Activated CD8-positive, alpha-beta T cell treated with anti-CD3 and anti-CD28 coated beads for 36 hours (primary cell): ENCODE measurements around the gene SRRM3. TPM values are rescaled to one million over a fixed set of nuclear protein-coding genes. Genes with fewer than 3 reads are reported as not detected.

Source experiments
- ATAC-seq: fragments of 200-7000 bp; cut with Tn5 transposase; one replicate; pipeline ENCODE4 v1.10.0; 2021; ENCODE audit warnings: mild to moderate bottlenecking, moderate library complexity
- CTCF ChIA-PET: fragments of 350-600 bp; sonication (Branson Sonifier 250); formaldehyde crosslinking; loops from one replicate; lab custom pipeline; 2021; ENCODE audit warnings: antibody characterized with exemption; lab: Charles Lee
- POLR2A ChIA-PET: fragments of 350-600 bp; sonication (Branson Sonifier 250); formaldehyde crosslinking; loops from one replicate; lab custom pipeline; 2021; ENCODE audit warnings: antibody characterized with exemption; lab: Charles Lee
- DNase-seq: peaks from one replicate; pipeline ENCODE4 v3.0.0-alpha.2; 2020
- H3K27ac Mint-ChIP-seq: one replicate; pipeline ENCODE4 v1.8.0; 2021; ENCODE audit warnings: mild to moderate bottlenecking, mixed read lengths
- H3K27me3 Mint-ChIP-seq: one replicate; pipeline ENCODE4 v1.8.0; 2021; ENCODE audit warnings: mixed read lengths
- H3K36me3 Mint-ChIP-seq: one replicate; pipeline ENCODE4 v1.8.0; 2021; ENCODE audit warnings: low read depth, mixed read lengths
- H3K4me1 Mint-ChIP-seq: one replicate; pipeline ENCODE4 v1.8.0; 2021; ENCODE audit warnings: low read depth, mixed read lengths
- H3K4me3 Mint-ChIP-seq: one replicate; pipeline ENCODE4 v1.8.0; 2021; ENCODE audit warnings: mild to moderate bottlenecking, moderate library complexity, mixed read lengths
- H3K9me3 Mint-ChIP-seq: one replicate; pipeline ENCODE4 v1.8.0; 2021; ENCODE audit warnings: mixed read lengths
- CTCF ChIP-seq: fragments of 200-600 bp; IDR thresholded peaks from one replicate; pipeline ENCODE4 v1.8.0; 2022; ENCODE audit warnings: antibody characterized with exemption, mild to moderate bottlenecking
- intact Hi-C: fragments of 100-400 bp; cut with micrococcal nuclease; formaldehyde crosslinking; loops from one replicate; pipeline ENCODE4 v1.10.0; 2022
- total RNA-seq, 2 experiments: library from RNA; stranded (reverse); gene quantifications; one replicate each; pipeline ENCODE4 v1.2.3, GENCODE V29; 2021

The SRRM3 gene
- total RNA-seq, 2 experiments from 2014 or later: not detected

- Mint-ChIP-seq H3K27me3 (peaks cover 38% of the 10 kb centered on the region), H3K36me3 (no peaks in the 10 kb centered on the region), H3K4me3 (peak overlapping the region; percentile 35), H3K4me1 (peaks cover 10% of the 10 kb centered on the region), H3K9me3 (no peaks in the 10 kb centered on the region), H3K27ac (no peak overlapping the region)
- ChIA-PET CTCF (interaction anchor here (0.7 to 1.0 kb wide), 2 partner anchors 10 to 33 kb away, joined by 3 to 5 read pairs; no protein-coding TSS in a partner anchor), POLR2A (interaction anchor here (0.8 kb wide), 1 partner anchor 57 kb away, joined by 4 read pairs; no protein-coding TSS in a partner anchor)
- ATAC-seq (peak; percentile 18), DNase-seq (no peak)
- intact Hi-C loops: no loop called here
- TF ChIP-seq CTCF: no peak
Observed at GRCh38 chr7:76281006-76281705, 79.5 kb downstream of the SRRM3 start.

DNA sequence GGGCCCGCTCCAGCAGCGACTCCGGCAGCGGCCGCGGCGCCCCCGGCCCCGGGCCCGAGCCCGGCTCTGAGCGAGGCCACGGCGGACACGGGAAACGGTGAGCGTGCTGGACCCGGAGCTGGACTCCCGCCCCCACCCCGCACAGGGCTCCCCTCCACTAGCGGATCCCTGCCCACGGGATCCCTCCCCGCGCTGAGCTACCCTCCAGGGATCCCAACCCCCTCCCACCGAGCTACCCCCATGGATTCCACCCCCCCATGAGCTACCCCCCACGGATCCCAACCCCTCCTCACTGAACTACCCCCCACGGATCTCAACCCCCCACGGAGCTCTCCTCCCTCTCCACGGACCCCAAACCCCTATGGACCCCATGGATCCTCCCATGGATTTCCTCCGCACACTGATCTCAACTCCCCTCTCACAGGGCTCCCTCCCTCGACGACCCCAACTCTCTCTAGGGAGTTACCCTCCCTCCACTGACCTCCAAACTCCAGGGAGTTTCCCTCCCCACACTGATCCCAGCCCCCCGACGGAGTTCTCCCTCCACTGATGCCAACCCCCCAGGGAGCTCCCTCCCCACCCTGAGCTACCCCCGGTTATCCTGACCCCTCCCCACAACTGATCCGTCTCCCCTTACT is 80.1 kb downstream of the SRRM3 start:
- CTCF ChIA-PET: interaction anchor here (0.7 to 1.6 kb wide), 4 partner anchors 9 to 33 kb away, joined by 3 to 5 read pairs (median 4); no protein-coding TSS in a partner anchor
- intact Hi-C loops: no loop called here
- ATAC-seq: no peak
- H3K27ac Mint-ChIP-seq: no peak overlapping the region
- POLR2A ChIA-PET: interaction anchor here (0.8 to 1.1 kb wide), 2 partner anchors 36 to 57 kb away, joined by 3 to 4 read pairs; no protein-coding TSS in a partner anchor
- no peak for DNase-seq
- H3K36me3 Mint-ChIP-seq: no peaks in the 10 kb centered on the region
- no peak for TF ChIP-seq CTCF
- H3K4me3 Mint-ChIP-seq: peak overlapping the region; percentile 41
- peaks cover 10% of the 10 kb centered on the region for H3K4me1 Mint-ChIP-seq
- peaks cover 36% of the 10 kb centered on the region for H3K27me3 Mint-ChIP-seq
- no peaks in the 10 kb centered on the region for H3K9me3 Mint-ChIP-seq

DNA sequence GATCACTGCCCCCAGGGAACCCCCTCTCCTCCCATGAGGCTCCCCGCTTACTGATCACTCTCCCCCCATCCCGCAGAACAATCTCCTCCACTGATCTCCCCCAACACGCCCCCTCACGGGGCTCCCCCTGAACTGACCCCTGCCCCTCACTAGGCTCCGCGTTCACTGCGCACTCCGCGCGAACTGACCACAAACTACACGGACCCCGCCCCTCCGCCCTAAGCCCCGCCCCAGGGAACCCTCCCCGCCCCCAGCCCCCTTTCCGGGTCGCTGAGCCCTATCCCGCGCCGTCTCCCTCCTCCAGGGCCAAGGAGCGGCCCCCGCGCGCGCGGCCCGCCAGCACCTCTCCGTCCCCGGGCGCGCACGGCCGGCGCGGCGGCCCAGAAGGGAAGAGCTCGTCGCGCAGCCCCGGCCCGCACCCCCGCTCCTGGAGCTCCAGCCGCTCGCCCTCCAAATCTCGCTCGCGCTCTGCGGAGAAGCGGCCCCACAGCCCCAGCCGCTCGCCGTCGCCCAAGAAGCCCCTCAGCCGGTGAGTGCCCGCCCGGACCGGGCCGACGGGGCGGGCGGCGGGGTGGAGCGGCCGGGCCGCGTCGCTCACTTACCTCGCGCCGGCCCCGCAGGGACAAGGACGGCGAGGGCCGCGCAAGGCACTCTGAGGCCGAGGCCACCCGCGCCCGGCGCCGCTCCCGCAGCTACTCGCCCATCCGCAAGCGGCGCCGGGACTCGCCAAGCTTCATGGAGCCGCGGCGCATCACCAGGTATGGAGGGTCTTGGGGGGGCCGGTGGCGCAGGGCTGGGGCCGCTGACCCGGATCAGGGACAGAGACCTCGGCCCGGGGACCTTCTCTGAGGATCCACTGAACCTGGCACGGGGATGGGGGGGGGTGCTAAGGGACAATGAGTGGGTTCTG is 80.9 kb downstream of the SRRM3 start:
- peaks cover 35% of the 10 kb centered on the region for H3K27me3 Mint-ChIP-seq
- ATAC-seq: peak; percentile 47
- no peaks in the 10 kb centered on the region for H3K9me3 Mint-ChIP-seq
- TF ChIP-seq CTCF: no peak
- CTCF ChIA-PET: interaction anchor here (0.7 to 1.6 kb wide), 5 partner anchors 9 to 104 kb away, joined by 3 to 5 read pairs (median 5); no protein-coding TSS in a partner anchor
- peaks cover 10% of the 10 kb centered on the region for H3K4me1 Mint-ChIP-seq
- H3K27ac Mint-ChIP-seq: no peak overlapping the region
- intact Hi-C loops: no loop called here
- peak overlapping the region; percentile 41 for H3K4me3 Mint-ChIP-seq
- POLR2A ChIA-PET: interaction anchor here (0.8 to 1.2 kb wide), 3 partner anchors 35 to 109 kb away, joined by 3 to 4 read pairs (median 3); no protein-coding TSS in a partner anchor
- H3K36me3 Mint-ChIP-seq: no peaks in the 10 kb centered on the region
- no peak for DNase-seq

- no peak overlapping the region for H3K27ac Mint-ChIP-seq
- peaks cover 31% of the 10 kb centered on the region for H3K27me3 Mint-ChIP-seq
- intact Hi-C loops: no loop called here
- no peaks in the 10 kb centered on the region for H3K9me3 Mint-ChIP-seq
- POLR2A ChIA-PET: interaction anchor here (1.0 to 1.2 kb wide), 2 partner anchors 13 to 108 kb away, joined by 3 read pairs; no protein-coding TSS in a partner anchor
- no peak for TF ChIP-seq CTCF
- peak overlapping the region; percentile 7 for H3K4me3 Mint-ChIP-seq
- H3K4me1 Mint-ChIP-seq: peaks cover 10% of the 10 kb centered on the region
- ATAC-seq: no peak
- DNase-seq: no peak
- CTCF ChIA-PET: interaction anchor here (1.1 to 1.6 kb wide), 2 partner anchors 21 to 105 kb away, joined by 5 read pairs; no protein-coding TSS in a partner anchor
- H3K36me3 Mint-ChIP-seq: no peaks in the 10 kb centered on the region
Observed at GRCh38 chr7:76283254-76284159, 81.8 kb downstream of the SRRM3 start.
